ENCODE data around the gene SERINC4.
A peak's percentile ranks its signal among the peaks of the same experiment; 100 is the strongest.

DNA sequence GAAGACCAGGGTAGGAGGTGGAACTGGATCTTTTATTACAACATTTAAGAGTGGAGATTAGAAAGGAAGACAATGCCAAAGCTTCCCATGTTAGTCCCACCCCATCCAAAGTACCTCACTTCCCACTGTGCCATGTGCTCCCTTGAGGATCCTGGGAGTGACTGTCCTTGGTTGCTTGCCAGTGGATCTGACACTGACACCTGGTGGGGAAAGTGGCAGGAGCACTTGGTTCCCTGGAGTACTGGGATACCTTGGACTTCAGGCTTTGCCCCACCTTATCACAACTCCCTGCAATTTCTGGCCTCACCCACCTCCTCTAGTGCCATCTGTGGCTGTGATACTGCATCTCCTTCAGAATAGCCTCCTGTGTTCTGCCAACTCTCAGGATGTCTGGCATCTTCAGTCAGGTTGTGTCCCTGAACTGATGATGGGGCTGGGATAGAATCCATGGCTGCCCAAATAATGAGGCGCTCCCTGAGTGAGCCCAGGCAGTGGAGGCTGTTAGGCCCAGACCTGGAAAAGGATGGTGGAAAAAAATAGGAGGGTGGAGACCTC is 24.5 kb downstream of the SERINC4 start:
- TF ChIP-seq, protein P1, sequence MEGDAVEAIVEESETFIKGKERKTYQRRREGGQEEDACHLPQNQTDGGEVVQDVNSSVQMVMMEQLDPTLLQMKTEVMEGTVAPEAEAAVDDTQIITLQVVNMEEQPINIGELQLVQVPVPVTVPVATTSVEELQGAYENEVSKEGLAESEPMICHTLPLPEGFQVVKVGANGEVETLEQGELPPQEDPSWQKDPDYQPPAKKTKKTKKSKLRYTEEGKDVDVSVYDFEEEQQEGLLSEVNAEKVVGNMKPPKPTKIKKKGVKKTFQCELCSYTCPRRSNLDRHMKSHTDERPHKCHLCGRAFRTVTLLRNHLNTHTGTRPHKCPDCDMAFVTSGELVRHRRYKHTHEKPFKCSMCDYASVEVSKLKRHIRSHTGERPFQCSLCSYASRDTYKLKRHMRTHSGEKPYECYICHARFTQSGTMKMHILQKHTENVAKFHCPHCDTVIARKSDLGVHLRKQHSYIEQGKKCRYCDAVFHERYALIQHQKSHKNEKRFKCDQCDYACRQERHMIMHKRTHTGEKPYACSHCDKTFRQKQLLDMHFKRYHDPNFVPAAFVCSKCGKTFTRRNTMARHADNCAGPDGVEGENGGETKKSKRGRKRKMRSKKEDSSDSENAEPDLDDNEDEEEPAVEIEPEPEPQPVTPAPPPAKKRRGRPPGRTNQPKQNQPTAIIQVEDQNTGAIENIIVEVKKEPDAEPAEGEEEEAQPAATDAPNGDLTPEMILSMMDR (IDR thresholded peaks at IDR 0.05; ENCODE audit: low read length) = peak; percentile 21; the same call in 1 of the 2 replicates
- no peak for TF ChIP-seq EZH2 (IDR thresholded peaks at IDR 0.05; ENCODE audit: borderline replicate concordance, low read length)
